ENCODE results near the gene CRACR2B.

The CRACR2B gene

GRCh38 chr11:863910-864827 is 36.5 kb downstream of the CRACR2B start:
- peaks cover 51% of the 10 kb centered on the region for H3K36me3 ChIP-seq (ENCODE audit: insufficient read depth, low read length)
- no peak overlapping the region for H3K9ac ChIP-seq (ENCODE audit: low read depth, low read length)
- no peaks in the 10 kb centered on the region for H3K27me3 ChIP-seq (ENCODE audit: control insufficient read depth, insufficient read depth, low read length)
- no peak overlapping the region for H3K4me2 ChIP-seq (ENCODE audit: low read length)
- no peaks in the 10 kb centered on the region for H3K9me3 ChIP-seq (replicated peaks; ENCODE audit: low read length)
- no peak overlapping the region for H3K4me3 ChIP-seq (ENCODE audit: low read length)
- H3K4me1 ChIP-seq (ENCODE audit: control insufficient read depth, insufficient read depth, low read length), result peaks cover 8% of the 10 kb centered on the region

- Histone ChIP-seq H3K4me1 (ENCODE audit: control insufficient read depth, insufficient read depth, low read length) (peaks cover 2% of the 10 kb centered on the region), H3K9me3 (replicated peaks; ENCODE audit: low read length) (no peaks in the 10 kb centered on the region), H3K4me3 (ENCODE audit: low read length) (no peak overlapping the region), H3K36me3 (ENCODE audit: insufficient read depth, low read length) (peaks cover 51% of the 10 kb centered on the region), H3K9ac (ENCODE audit: low read depth, low read length) (no peak overlapping the region), H3K27me3 (ENCODE audit: control insufficient read depth, insufficient read depth, low read length) (no peaks in the 10 kb centered on the region), H3K4me2 (ENCODE audit: low read length) (no peak overlapping the region)
Measured at GRCh38 chr11:864898-865297, 37.2 kb downstream of the CRACR2B start.

DNA sequence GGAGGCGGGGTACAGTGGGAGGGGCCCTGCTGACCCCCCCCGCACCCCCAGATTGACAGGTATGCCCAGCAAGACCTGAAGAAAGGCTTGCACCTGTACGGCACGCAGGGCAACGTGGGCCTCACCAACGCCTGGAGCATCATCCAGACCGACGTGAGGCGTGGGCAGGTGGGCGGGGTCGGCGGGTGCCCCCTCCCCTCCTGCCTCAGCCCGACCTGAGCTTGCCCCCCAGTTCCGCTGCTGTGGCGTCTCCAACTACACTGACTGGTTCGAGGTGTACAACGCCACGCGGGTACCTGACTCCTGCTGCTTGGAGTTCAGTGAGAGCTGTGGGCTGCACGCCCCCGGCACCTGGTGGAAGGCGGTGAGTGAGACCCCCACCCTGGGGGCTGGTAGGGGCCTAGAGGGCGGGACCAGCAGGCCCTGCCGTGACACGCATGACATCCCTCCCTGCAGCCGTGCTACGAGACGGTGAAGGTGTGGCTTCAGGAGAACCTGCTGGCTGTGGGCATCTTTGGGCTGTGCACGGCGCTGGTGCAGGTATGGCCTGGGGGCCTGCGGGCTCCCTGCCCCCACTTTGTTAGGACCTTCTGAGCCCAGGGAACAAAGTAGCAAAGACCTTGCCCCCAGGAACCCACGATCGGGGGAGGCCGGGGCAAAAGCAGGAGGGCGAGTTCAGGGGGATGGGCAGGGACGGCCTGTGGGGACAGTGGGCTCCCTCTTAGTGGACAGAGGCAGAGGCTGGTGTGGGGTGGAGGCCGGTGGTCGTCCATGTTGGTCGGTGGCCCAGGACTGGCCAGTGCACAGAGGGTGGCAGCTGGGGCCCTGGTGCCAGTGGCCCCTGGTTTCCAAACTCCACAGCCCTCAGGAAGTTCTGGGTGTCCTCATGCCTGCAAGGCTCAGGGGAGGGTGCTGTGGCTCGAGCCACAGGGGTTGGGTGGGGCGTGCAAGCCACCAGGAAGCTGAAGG is 38.0 kb downstream of the CRACR2B start:
- H3K4me2 ChIP-seq (ENCODE audit: low read length), result no peak overlapping the region
- H3K9ac ChIP-seq (ENCODE audit: low read depth, low read length), result no peak overlapping the region
- peaks cover 51% of the 10 kb centered on the region for H3K36me3 ChIP-seq (ENCODE audit: insufficient read depth, low read length)
- no peaks in the 10 kb centered on the region for H3K27me3 ChIP-seq (ENCODE audit: control insufficient read depth, insufficient read depth, low read length)
- no peaks in the 10 kb centered on the region for H3K9me3 ChIP-seq (replicated peaks; ENCODE audit: low read length)
- H3K4me1 ChIP-seq (ENCODE audit: control insufficient read depth, insufficient read depth, low read length), result no peaks in the 10 kb centered on the region
- H3K4me3 ChIP-seq (ENCODE audit: low read length), result no peak overlapping the region

- H3K4me3 ChIP-seq (ENCODE audit: low read length), result no peak overlapping the region
- H3K27me3 ChIP-seq (ENCODE audit: control insufficient read depth, insufficient read depth, low read length), result no peaks in the 10 kb centered on the region
- no peaks in the 10 kb centered on the region for H3K4me1 ChIP-seq (ENCODE audit: control insufficient read depth, insufficient read depth, low read length)
- no peak overlapping the region for H3K4me2 ChIP-seq (ENCODE audit: low read length)
- peaks cover 51% of the 10 kb centered on the region for H3K36me3 ChIP-seq (ENCODE audit: insufficient read depth, low read length)
- H3K9ac ChIP-seq (ENCODE audit: low read depth, low read length), result no peak overlapping the region
- H3K9me3 ChIP-seq (replicated peaks; ENCODE audit: low read length), result no peaks in the 10 kb centered on the region
Measured at GRCh38 chr11:866481-866880, 38.8 kb downstream of the CRACR2B start.

DNA sequence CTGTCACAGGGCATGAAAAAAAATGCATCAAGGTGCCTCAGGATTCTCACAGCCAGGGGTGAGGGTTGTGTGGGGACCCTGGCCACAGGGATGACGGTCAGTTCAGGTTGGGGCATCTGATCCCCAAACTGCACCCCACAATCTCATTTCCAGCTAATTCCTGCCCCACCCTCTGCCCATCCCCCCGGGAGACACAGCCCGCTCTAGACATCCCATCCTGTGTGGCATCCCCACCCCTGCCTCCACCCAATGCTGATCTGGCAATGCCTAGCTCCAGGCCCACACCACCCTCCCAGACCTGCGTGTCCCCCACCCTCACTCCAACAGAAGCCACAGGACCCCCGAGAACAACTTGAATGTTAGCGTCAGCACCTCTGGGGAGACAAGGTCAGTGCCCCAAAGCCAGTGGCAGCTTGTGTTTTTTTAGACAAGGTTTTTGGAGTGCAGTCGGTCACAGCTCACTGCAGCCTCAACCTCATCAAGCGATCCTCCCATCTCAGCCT is 40.2 kb downstream of the CRACR2B start:
- no peaks in the 10 kb centered on the region for H3K27me3 ChIP-seq (ENCODE audit: control insufficient read depth, insufficient read depth, low read length)
- H3K4me2 ChIP-seq (ENCODE audit: low read length), result no peak overlapping the region
- peaks cover 45% of the 10 kb centered on the region for H3K36me3 ChIP-seq (ENCODE audit: insufficient read depth, low read length)
- no peaks in the 10 kb centered on the region for H3K9me3 ChIP-seq (replicated peaks; ENCODE audit: low read length)
- H3K9ac ChIP-seq (ENCODE audit: low read depth, low read length), result no peak overlapping the region
- H3K4me3 ChIP-seq (ENCODE audit: low read length), result no peak overlapping the region
- H3K4me1 ChIP-seq (ENCODE audit: control insufficient read depth, insufficient read depth, low read length), result peaks cover 9% of the 10 kb centered on the region

GRCh38 chr11:868394-868793 is 40.7 kb downstream of the CRACR2B start:
- Histone ChIP-seq H3K27me3 (ENCODE audit: control insufficient read depth, insufficient read depth, low read length) (no peaks in the 10 kb centered on the region), H3K36me3 (ENCODE audit: insufficient read depth, low read length) (peaks cover 40% of the 10 kb centered on the region), H3K9me3 (replicated peaks; ENCODE audit: low read length) (no peaks in the 10 kb centered on the region), H3K4me3 (ENCODE audit: low read length) (no peak overlapping the region), H3K4me2 (ENCODE audit: low read length) (no peak overlapping the region), H3K9ac (ENCODE audit: low read depth, low read length) (no peak overlapping the region), H3K4me1 (ENCODE audit: control insufficient read depth, insufficient read depth, low read length) (peaks cover 9% of the 10 kb centered on the region)

DNA sequence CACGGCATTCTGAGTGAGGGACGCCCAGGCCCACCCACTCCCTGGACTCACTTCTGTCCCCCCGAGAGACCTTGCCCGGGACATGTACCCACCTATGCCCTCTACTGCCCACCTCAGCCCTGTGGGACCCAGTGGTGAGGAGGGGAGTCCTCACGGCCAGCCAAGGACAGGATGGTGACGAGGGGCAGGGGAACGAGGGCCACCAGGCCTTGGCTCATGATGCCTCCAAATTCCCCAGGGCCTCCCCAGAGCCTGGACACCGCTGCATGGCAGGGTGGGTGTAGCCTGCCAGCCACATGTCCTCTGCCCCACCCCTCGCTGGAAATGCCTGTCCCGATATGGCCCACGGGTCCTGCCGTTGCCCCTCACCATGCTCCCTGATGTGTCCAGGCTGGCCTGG is 41.1 kb downstream of the CRACR2B start:
- Histone ChIP-seq H3K36me3 (ENCODE audit: insufficient read depth, low read length) (peaks cover 36% of the 10 kb centered on the region), H3K4me2 (ENCODE audit: low read length) (no peak overlapping the region), H3K9me3 (replicated peaks; ENCODE audit: low read length) (no peaks in the 10 kb centered on the region), H3K9ac (ENCODE audit: low read depth, low read length) (no peak overlapping the region), H3K4me3 (ENCODE audit: low read length) (no peak overlapping the region), H3K4me1 (ENCODE audit: control insufficient read depth, insufficient read depth, low read length) (peaks cover 9% of the 10 kb centered on the region), H3K27me3 (ENCODE audit: control insufficient read depth, insufficient read depth, low read length) (no peaks in the 10 kb centered on the region)

- Histone ChIP-seq H3K9ac (ENCODE audit: low read depth, low read length) (no peak overlapping the region), H3K4me2 (ENCODE audit: low read length) (no peak overlapping the region), H3K27me3 (ENCODE audit: control insufficient read depth, insufficient read depth, low read length) (no peaks in the 10 kb centered on the region), H3K36me3 (ENCODE audit: insufficient read depth, low read length) (peaks cover 29% of the 10 kb centered on the region), H3K9me3 (replicated peaks; ENCODE audit: low read length) (no peaks in the 10 kb centered on the region), H3K4me1 (ENCODE audit: control insufficient read depth, insufficient read depth, low read length) (peaks cover 9% of the 10 kb centered on the region), H3K4me3 (ENCODE audit: low read length) (no peak overlapping the region)
Measured at GRCh38 chr11:869399-870126, 41.8 kb downstream of the CRACR2B start.

- no peak overlapping the region for H3K4me2 ChIP-seq (ENCODE audit: low read length)
- no peak overlapping the region for H3K9ac ChIP-seq (ENCODE audit: low read depth, low read length)
- H3K4me3 ChIP-seq (ENCODE audit: low read length), result no peak overlapping the region
- no peaks in the 10 kb centered on the region for H3K27me3 ChIP-seq (ENCODE audit: control insufficient read depth, insufficient read depth, low read length)
- H3K9me3 ChIP-seq (replicated peaks; ENCODE audit: low read length), result no peaks in the 10 kb centered on the region
- peaks cover 24% of the 10 kb centered on the region for H3K36me3 ChIP-seq (ENCODE audit: insufficient read depth, low read length)
- peaks cover 9% of the 10 kb centered on the region for H3K4me1 ChIP-seq (ENCODE audit: control insufficient read depth, insufficient read depth, low read length)
Measured at GRCh38 chr11:870127-870413, 42.4 kb downstream of the CRACR2B start.

GRCh38 chr11:870418-870817 is 42.7 kb downstream of the CRACR2B start:
- Histone ChIP-seq H3K4me3 (ENCODE audit: low read length) (no peak overlapping the region), H3K27me3 (ENCODE audit: control insufficient read depth, insufficient read depth, low read length) (no peaks in the 10 kb centered on the region), H3K36me3 (ENCODE audit: insufficient read depth, low read length) (peaks cover 22% of the 10 kb centered on the region), H3K4me1 (ENCODE audit: control insufficient read depth, insufficient read depth, low read length) (peaks cover 9% of the 10 kb centered on the region), H3K9ac (ENCODE audit: low read depth, low read length) (no peak overlapping the region), H3K9me3 (replicated peaks; ENCODE audit: low read length) (no peaks in the 10 kb centered on the region), H3K4me2 (ENCODE audit: low read length) (no peak overlapping the region)

DNA sequence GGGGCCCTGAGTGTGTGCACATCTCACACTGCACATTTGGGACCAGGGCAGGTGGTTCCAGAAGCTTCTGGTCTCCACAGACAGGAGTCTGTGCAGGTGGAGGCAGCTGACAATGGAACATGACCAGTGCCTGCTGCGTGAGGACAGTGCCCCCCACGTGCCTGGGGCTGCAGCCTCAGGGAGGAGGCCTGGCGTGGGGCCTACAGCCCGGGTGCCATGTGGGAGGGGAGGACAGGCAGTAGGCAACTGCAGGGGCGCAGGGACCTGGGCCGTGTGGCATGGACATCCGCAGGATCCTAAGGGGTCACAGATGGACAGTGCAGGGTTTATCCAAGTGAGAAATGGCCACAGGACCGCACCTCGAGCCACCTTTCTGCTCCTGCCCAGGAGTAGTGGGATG is 43.8 kb downstream of the CRACR2B start:
- no peaks in the 10 kb centered on the region for H3K9me3 ChIP-seq (replicated peaks; ENCODE audit: low read length)
- H3K36me3 ChIP-seq (ENCODE audit: insufficient read depth, low read length), result peaks cover 17% of the 10 kb centered on the region
- H3K4me2 ChIP-seq (ENCODE audit: low read length), result no peak overlapping the region
- H3K4me1 ChIP-seq (ENCODE audit: control insufficient read depth, insufficient read depth, low read length), result peaks cover 9% of the 10 kb centered on the region
- no peaks in the 10 kb centered on the region for H3K27me3 ChIP-seq (ENCODE audit: control insufficient read depth, insufficient read depth, low read length)
- H3K9ac ChIP-seq (ENCODE audit: low read depth, low read length), result no peak overlapping the region
- H3K4me3 ChIP-seq (ENCODE audit: low read length), result no peak overlapping the region
